ENCODE measurements around the gene ENDOD1.

Gene ENDOD1

DNA sequence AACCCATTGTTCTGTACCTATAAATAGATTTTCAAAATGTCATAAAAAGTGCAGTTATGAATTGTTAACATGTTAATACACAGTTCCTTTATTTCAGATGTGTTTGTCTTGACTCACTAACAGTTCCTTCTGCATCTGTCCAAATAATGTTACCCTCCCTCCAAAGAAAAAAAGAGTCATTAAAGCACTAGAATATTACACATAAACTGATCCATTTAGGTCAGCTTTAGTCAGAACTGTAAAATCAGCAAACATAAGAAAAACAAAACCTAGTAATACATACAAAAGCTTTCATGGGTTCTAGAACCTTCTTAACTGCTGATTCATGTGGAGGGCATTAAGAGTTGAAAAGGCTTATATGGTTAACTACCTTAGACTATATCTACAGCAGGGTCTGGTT is 76.0 kb downstream of the ENDOD1 start:
- in situ Hi-C loops (cut with HindIII; ENCODE audit: low sequenced_read_pairs), result no loop called here
- DNase-seq (ENCODE audit: low read depth), result no peak
- no peak overlapping the region for H3K4me3 ChIP-seq (ENCODE audit: low read depth, low read length)
- no peak for TF ChIP-seq CTCF (IDR thresholded peaks at IDR 0.05; ENCODE audit: low read depth, low read length, missing control alignments)

- TF ChIP-seq CTCF (IDR thresholded peaks at IDR 0.05; ENCODE audit: low read depth, low read length, missing control alignments), result no peak
- no peak for DNase-seq (ENCODE audit: low read depth)
- in situ Hi-C loops (cut with HindIII; ENCODE audit: low sequenced_read_pairs), result no loop called here
- H3K4me3 ChIP-seq (ENCODE audit: low read depth, low read length), result no peak overlapping the region
Observed at GRCh38 chr11:95166781-95167180, 77.1 kb downstream of the ENDOD1 start.

GRCh38 chr11:95170294-95170693 is 80.6 kb downstream of the ENDOD1 start:
- in situ Hi-C loops (cut with HindIII; ENCODE audit: low sequenced_read_pairs), result no loop called here
- DNase-seq (ENCODE audit: low read depth), result no peak
- TF ChIP-seq CTCF (IDR thresholded peaks at IDR 0.05; ENCODE audit: low read depth, low read length, missing control alignments), result no peak
- no peak overlapping the region for H3K4me3 ChIP-seq (ENCODE audit: low read depth, low read length)

- in situ Hi-C loops (cut with HindIII; ENCODE audit: low sequenced_read_pairs), result no loop called here
- DNase-seq (ENCODE audit: low read depth), result no peak
- H3K4me3 ChIP-seq (ENCODE audit: low read depth, low read length), result no peak overlapping the region
- no peak for TF ChIP-seq CTCF (IDR thresholded peaks at IDR 0.05; ENCODE audit: low read depth, low read length, missing control alignments)
Observed at GRCh38 chr11:95175818-95176380, 86.3 kb downstream of the ENDOD1 start.

Measured in astrocyte of the cerebellum (primary cell).